HG02623 (cell line): ENCODE data around the gene BMPR1B.

ENCODE experiments used
- ATAC-seq: cut with Tn5 transposase; IDR thresholded peaks from one replicate; pipeline ENCODE4 v1.9.1; 2021; ENCODE audit warnings: moderate library complexity; ENCODE audit not compliant: unreplicated experiment

The BMPR1B gene

GRCh38 chr4:94947681-94948108 lies 189.9 kb downstream of the BMPR1B start:
- no peak for ATAC-seq

- no peak for ATAC-seq
Measured at GRCh38 chr4:94954251-94954650, 196.5 kb downstream of the BMPR1B start.

- ATAC-seq, result no peak
Measured at GRCh38 chr4:94957030-94957429, 199.3 kb downstream of the BMPR1B start.

DNA sequence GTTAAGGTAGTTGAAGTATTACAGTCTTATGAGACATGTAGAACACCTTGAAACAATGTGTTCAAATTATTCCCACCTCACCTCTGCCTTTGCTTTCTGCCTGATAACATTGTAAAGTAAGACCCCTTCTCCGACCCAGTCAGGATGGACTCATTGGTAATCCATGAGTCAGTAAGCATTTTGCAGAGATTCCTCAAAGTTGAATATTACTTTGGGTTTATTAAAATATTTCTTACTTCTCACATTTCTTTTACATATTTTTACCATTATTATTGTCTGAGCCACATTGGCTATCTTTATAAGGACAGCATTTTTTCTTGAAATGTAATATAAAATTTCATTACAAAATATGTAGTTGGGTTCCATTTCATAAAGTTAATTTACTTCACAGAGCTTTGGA lies 201.6 kb downstream of the BMPR1B start:
- ATAC-seq, result no peak

DNA sequence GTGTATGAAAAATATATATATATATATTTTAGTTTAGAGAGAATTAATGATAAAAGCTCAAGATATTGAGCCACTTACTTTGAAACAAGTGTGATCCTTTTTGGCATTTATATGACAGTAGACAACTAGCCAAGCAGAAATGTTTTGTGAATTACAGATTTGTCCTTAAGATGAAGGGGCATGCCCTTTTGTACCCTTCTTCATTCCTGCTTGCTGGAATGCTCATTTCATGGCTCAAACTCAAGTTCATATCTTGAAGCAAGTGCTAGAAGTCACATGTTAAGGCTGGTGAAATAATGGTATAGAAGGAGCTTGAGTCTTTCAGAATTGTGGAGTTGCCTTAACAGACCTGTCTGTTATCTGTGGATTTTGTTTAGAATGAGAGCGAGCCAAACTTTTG lies 203.0 kb downstream of the BMPR1B start:
- ATAC-seq, result no peak

GRCh38 chr4:94961420-94961819 lies 203.7 kb downstream of the BMPR1B start:
- no peak for ATAC-seq

GRCh38 chr4:94962484-94962883 lies 204.7 kb downstream of the BMPR1B start:
- ATAC-seq, result no peak

- no peak for ATAC-seq
Measured at GRCh38 chr4:94965852-94966251, 208.1 kb downstream of the BMPR1B start.

DNA sequence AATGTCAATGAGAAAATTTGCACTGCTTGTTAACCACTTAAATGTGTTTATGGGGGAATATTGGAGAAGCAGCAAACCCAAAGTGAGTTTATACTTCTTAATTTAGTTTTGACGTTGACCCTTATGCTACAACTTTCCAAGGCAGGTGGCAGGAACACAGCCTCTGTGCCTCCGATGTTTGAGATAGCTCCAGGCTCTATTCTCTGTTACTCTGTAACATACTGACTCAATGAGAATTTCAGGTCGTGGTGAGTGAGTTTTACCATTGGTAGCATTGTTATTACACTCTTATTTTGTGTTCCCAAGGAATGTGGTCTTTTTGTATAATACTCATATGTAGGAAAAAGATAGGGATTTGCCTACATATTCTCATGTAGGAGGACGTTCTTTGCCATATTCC lies 210.7 kb downstream of the BMPR1B start:
- ATAC-seq, result no peak

- ATAC-seq, result no peak
Measured at GRCh38 chr4:94970650-94971049, 212.9 kb downstream of the BMPR1B start.

DNA sequence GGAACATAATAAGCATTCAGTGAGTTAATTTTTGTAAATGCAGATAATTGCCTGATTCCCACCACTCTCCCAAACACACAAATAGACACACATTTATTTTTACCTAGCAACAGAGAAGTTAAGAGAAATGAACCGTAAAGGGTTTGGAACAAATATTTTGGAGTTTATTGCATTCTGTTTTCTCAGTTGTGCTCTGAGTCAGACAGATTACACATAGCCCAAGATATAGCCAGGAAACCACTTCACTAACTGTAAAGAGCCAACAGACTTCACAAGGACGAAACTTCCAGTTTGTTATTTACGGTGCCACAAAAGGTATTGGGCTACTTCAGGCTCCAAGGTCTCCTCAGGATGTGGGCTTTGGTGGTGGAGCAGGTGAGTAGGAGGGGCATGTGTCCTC lies 217.0 kb downstream of the BMPR1B start:
- ATAC-seq, result no peak

DNA sequence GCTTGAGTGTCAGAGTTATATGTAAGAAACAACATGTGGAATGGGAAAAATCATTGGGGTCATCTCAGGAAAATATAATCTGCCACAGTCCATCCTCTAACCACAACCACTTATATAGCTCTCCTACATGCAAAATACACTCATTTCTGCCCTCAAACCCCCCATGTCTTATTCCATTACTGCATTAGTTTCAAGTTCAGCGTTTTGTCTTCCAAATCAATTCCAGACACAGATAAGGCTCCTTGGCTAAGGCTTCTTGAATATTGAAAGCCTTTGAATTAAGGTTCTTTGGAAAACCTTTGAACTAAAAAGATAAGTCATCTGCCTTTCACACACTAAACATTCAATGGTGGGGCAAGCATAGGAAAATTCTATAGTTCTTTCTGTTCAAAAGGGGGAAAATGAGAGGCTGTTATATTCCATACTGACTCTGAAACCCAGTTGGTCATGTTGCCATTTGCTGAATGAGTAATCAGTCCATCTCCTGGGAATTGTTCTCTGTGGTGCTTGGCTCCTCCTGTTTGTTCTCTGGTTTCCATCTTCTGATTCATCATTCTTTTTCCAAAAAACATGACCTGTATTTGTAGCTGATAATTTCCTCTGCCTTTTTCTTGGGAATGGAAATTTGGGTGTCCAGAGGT lies 218.7 kb downstream of the BMPR1B start:
- no peak for ATAC-seq

DNA sequence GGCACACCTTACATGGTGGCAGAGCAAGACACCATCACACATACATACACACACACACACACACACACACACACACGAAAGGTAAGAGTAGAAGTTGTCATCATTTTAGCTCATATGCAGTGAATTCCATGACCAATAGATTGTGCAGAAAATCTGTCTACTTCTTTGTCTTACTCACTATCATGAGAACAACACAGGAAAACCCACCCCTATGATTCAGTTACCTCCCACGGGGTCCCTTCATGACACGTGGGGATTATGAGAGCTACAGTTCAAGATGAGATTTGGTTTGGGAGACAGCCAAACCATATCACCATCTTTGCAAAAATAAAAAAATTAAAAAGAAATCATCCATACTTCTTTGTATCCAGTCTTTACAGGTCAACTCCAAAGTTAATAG lies 221.1 kb downstream of the BMPR1B start:
- no peak for ATAC-seq

GRCh38 chr4:94979621-94980020 lies 221.9 kb downstream of the BMPR1B start:
- no peak for ATAC-seq

DNA sequence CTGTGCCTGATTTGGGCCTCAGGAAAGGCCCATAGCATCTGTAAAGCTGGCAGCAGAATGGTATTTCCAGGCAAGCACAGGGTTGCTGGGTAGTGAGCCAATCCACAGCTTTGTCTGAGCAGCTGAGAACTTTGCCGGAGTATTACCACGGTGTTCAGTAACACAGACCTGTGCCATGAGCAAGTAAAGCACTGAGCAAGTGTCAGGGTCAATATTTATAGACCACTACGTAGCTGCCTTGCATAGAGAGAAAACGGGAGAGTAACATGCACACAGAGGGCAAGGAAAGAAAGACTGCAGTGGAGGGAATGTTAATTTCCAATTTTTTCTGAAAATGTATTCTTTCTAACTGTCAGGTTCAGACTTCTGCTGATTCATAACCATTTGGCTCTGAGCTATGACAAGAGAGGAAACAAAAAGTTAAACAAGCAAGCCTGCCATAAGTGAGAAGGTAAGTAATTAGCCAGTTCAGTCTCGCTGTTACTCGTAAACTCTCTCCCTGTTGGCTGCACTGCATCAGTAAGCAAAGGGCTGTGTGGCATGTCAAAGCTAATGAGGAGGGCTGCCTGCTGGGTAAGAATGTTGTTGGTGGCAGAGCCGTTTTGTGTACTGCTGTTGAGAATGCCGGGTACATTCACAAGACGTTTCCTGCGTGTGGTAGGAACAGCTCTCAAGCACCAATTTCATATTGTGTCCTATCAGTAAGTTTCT lies 238.1 kb downstream of the BMPR1B start:
- no peak for ATAC-seq

GRCh38 chr4:95000076-95000648 lies 242.4 kb downstream of the BMPR1B start:
- ATAC-seq, result no peak

DNA sequence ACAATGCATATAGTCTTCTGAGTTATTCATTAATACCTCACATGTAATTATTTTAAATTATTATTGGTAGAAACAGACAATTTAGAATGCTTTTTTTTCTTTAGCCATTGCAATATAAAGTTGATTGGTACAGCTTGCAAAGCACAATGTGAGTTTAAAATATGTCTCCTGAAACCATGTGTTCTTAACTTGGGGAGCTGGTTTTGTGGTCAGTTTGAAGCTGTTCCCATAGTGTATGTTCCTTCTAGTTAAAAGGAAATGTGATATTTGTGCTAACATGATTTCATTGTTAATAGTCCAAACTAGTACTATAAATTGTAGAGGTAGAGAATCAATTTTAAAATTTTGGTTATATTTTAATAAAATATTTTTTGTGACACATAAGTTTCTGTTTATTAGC lies 247.2 kb downstream of the BMPR1B start:
- ATAC-seq, result no peak

- ATAC-seq, result no peak
Measured at GRCh38 chr4:95007998-95008397, 250.2 kb downstream of the BMPR1B start.

- no peak for ATAC-seq
Measured at GRCh38 chr4:95013236-95013635, 255.5 kb downstream of the BMPR1B start.

DNA sequence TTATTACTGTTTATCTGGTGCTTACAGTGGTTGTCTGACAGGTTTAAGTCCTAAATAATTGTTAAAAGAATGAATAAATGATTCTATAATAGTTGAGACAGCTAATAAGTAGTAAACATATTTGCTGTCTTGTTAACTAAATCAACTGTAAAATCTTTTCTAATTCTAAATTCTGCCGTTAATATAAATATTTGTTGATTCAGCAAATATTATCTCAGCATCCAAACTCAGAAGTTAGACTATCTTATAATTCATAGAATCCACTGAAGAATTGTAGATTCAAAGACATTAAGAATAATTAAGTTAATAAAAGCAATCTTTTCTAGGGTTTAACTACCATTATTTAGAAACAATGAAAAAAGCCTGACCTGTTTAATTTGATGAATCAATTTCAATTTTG lies 256.3 kb downstream of the BMPR1B start:
- ATAC-seq, result no peak

DNA sequence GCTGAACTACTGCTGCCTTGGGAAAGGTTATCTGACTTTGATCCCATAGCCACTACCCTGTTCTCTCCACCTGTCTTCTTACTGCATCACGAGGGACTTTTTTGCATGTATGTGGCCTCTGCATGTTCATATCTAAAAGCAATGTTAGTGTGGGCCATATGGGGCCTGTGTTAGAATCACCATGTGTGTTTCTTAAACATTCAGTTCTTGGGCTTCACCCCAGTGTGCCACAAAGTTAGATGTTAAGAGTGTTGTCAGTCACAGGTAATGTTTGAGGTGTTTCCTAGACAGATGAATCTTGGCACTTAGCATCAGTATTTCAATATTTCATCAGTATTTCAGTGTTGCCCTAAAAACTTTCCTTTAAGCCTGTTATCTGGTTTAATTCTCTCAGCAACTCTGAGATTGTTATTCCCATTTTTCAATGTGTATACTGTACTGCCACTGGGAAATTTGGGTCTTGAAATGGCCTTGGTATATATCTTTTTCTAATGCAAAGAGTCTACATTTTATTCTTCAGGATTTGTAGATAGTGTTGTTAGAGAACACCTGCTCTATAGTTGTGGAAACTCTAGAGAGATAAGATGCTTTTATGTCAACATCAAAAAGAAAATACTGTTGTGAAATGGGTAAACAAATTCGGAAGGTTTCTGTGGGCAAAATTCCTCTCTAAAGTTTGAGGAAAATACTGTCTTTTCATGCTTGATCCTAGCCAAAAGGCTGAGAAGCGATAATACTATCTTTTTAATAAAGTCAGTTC lies 259.7 kb downstream of the BMPR1B start:
- no peak for ATAC-seq

- no peak for ATAC-seq
Measured at GRCh38 chr4:95018785-95019184, 261.0 kb downstream of the BMPR1B start.
